Measurements from ENCODE around the gene CTXN2. TPM values are rescaled to one million over a fixed set of nuclear protein-coding genes. Genes with fewer than 3 reads are reported as not detected.

CTXN2 gene
- total and polyA plus RNA-seq, 2 of the 13 experiments (the other 11 are each of a cell fraction or from before 2014, with no cell fraction given) = not detected

DNA sequence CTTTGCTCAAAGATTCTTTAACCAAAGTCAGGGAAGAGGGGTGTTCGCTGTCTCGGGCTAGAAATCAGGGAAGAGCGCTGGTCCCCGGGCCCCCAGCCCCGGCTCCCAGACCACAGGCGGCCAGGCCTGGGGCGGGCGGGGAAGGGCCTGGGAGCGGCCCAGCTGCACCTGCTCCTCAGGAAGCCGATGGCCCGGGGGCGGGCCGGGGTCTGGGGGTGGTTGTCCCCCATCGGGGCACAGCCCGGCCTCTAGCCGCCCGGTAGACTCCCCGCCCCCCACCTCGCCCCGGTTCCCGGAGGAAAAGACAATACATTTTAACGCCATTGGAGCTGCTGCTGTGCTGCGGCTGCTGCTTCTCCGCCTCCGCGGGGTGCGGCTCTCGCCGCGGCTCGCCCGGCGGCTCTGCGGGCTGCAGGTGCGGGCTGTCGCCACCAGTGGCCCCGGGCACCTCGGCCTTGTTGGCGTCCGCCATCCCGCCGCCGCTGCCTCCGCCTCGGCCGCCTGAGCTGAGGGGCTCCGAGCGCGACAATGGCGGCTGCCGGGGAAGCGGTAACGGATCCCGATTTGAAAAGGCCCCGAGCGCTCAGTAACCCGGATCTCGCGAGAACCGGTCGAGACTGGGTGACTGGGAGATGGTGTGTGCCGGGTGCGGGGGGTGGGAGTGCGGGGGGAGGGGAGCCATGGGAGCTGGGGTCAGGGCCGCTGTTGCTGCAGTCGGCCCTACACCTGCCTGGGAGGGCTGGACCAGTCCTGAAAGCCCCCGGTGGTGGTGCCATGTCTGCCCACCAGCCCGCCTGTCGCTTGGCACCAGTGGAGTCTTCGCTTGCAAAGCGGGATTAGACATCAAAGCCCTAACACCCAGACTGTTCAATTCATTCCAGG lies 13.5 kb upstream of the CTXN2 start, which contains the start of gene MYEF2 (continued):
- TF ChIP-seq, protein P1, sequence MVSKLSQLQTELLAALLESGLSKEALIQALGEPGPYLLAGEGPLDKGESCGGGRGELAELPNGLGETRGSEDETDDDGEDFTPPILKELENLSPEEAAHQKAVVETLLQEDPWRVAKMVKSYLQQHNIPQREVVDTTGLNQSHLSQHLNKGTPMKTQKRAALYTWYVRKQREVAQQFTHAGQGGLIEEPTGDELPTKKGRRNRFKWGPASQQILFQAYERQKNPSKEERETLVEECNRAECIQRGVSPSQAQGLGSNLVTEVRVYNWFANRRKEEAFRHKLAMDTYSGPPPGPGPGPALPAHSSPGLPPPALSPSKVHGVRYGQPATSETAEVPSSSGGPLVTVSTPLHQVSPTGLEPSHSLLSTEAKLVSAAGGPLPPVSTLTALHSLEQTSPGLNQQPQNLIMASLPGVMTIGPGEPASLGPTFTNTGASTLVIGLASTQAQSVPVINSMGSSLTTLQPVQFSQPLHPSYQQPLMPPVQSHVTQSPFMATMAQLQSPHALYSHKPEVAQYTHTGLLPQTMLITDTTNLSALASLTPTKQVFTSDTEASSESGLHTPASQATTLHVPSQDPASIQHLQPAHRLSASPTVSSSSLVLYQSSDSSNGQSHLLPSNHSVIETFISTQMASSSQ (IDR thresholded peaks at IDR 0.05; ENCODE audit: low read depth) = no peak
- TF ChIP-seq, protein P1 (CRISPR knock-in tag; IDR thresholded peaks at IDR 0.05; ENCODE audit: borderline replicate concordance) = no peak
- TF ChIP-seq SOX5 (CRISPR knock-in tag; IDR thresholded peaks at IDR 0.05; ENCODE audit: borderline replicate concordance) (no peak), DPF2 (CRISPR knock-in tag; IDR thresholded peaks at IDR 0.05; ENCODE audit: borderline replicate concordance, low read depth) (no peak), ZSCAN30 (CRISPR knock-in tag; IDR thresholded peaks at IDR 0.05) (no peak), ZNF879 (CRISPR knock-in tag; IDR thresholded peaks at IDR 0.05) (no peak), ZNF460 (CRISPR knock-in tag; IDR thresholded peaks at IDR 0.05; ENCODE audit: borderline replicate concordance) (no peak), ZMYM4 (CRISPR knock-in tag; IDR thresholded peaks at IDR 0.05) (peak; percentile 83), KDM5A (IDR thresholded peaks at IDR 0.05; ENCODE audit: borderline replicate concordance, low read length) (no peak), RARG (CRISPR knock-in tag; IDR thresholded peaks at IDR 0.05; ENCODE audit: low read depth) (no peak), RBFOX2 (IDR thresholded peaks at IDR 0.05; ENCODE audit: low read depth, low read length) (peak; percentile 70), U2AF2 (IDR thresholded peaks at IDR 0.05; ENCODE audit: low read depth, low read length) (no peak), ZKSCAN8 (CRISPR knock-in tag; IDR thresholded peaks at IDR 0.05; ENCODE audit: borderline replicate concordance) (no peak)
- TF ChIP-seq, protein P2, sequence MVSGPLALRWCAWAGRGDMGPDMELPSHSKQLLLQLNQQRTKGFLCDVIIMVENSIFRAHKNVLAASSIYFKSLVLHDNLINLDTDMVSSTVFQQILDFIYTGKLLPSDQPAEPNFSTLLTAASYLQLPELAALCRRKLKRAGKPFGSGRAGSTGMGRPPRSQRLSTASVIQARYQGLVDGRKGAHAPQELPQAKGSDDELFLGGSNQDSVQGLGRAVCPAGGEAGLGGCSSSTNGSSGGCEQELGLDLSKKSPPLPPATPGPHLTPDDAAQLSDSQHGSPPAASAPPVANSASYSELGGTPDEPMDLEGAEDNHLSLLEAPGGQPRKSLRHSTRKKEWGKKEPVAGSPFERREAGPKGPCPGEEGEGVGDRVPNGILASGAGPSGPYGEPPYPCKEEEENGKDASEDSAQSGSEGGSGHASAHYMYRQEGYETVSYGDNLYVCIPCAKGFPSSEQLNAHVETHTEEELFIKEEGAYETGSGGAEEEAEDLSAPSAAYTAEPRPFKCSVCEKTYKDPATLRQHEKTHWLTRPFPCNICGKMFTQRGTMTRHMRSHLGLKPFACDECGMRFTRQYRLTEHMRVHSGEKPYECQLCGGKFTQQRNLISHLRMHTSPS (CRISPR knock-in tag; IDR thresholded peaks at IDR 0.05; ENCODE audit: low read depth) = no peak
- TF ChIP-seq, protein P3, sequence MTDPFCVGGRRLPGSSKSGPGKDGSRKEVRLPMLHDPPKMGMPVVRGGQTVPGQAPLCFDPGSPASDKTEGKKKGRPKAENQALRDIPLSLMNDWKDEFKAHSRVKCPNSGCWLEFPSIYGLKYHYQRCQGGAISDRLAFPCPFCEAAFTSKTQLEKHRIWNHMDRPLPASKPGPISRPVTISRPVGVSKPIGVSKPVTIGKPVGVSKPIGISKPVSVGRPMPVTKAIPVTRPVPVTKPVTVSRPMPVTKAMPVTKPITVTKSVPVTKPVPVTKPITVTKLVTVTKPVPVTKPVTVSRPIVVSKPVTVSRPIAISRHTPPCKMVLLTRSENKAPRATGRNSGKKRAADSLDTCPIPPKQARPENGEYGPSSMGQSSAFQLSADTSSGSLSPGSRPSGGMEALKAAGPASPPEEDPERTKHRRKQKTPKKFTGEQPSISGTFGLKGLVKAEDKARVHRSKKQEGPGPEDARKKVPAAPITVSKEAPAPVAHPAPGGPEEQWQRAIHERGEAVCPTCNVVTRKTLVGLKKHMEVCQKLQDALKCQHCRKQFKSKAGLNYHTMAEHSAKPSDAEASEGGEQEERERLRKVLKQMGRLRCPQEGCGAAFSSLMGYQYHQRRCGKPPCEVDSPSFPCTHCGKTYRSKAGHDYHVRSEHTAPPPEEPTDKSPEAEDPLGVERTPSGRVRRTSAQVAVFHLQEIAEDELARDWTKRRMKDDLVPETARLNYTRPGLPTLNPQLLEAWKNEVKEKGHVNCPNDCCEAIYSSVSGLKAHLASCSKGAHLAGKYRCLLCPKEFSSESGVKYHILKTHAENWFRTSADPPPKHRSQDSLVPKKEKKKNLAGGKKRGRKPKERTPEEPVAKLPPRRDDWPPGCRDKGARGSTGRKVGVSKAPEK (CRISPR knock-in tag; IDR thresholded peaks at IDR 0.05; ENCODE audit: borderline replicate concordance) = no peak
- TF ChIP-seq, protein P4, sequence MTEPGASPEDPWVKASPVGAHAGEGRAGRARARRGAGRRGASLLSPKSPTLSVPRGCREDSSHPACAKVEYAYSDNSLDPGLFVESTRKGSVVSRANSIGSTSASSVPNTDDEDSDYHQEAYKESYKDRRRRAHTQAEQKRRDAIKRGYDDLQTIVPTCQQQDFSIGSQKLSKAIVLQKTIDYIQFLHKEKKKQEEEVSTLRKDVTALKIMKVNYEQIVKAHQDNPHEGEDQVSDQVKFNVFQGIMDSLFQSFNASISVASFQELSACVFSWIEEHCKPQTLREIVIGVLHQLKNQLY (CRISPR knock-in tag; IDR thresholded peaks at IDR 0.05) = no peak
- TF ChIP-seq, protein P5, sequence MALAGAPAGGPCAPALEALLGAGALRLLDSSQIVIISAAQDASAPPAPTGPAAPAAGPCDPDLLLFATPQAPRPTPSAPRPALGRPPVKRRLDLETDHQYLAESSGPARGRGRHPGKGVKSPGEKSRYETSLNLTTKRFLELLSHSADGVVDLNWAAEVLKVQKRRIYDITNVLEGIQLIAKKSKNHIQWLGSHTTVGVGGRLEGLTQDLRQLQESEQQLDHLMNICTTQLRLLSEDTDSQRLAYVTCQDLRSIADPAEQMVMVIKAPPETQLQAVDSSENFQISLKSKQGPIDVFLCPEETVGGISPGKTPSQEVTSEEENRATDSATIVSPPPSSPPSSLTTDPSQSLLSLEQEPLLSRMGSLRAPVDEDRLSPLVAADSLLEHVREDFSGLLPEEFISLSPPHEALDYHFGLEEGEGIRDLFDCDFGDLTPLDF (CRISPR knock-in tag; IDR thresholded peaks at IDR 0.05) = no peak

Data from HepG2 (cell line).